ENCODE measurements around the gene AMPH. TPM values are rescaled to one million over a fixed set of nuclear protein-coding genes. Genes with fewer than 3 reads are reported as not detected.

Gene AMPH
- total and polyA plus RNA-seq, 7 donors, result 0.23 to 37.9 (median 2.5) TPM

- Histone ChIP-seq H3K27me3 (no peaks in the 10 kb centered on the region), H3K4me1 (no peaks in the 10 kb centered on the region), H3K9me3 (no peaks in the 10 kb centered on the region), H3K36me3 (no peaks in the 10 kb centered on the region), H3K27ac (no peak overlapping the region), H3K4me3 (no peak overlapping the region)
- no peak for DNase-seq
- TF ChIP-seq, protein P1, sequence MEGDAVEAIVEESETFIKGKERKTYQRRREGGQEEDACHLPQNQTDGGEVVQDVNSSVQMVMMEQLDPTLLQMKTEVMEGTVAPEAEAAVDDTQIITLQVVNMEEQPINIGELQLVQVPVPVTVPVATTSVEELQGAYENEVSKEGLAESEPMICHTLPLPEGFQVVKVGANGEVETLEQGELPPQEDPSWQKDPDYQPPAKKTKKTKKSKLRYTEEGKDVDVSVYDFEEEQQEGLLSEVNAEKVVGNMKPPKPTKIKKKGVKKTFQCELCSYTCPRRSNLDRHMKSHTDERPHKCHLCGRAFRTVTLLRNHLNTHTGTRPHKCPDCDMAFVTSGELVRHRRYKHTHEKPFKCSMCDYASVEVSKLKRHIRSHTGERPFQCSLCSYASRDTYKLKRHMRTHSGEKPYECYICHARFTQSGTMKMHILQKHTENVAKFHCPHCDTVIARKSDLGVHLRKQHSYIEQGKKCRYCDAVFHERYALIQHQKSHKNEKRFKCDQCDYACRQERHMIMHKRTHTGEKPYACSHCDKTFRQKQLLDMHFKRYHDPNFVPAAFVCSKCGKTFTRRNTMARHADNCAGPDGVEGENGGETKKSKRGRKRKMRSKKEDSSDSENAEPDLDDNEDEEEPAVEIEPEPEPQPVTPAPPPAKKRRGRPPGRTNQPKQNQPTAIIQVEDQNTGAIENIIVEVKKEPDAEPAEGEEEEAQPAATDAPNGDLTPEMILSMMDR (IDR thresholded peaks at IDR 0.05), result no peak
- no peak for TF ChIP-seq POLR2AphosphoS5 (IDR thresholded peaks at IDR 0.05)
- no peak for TF ChIP-seq EP300 (IDR thresholded peaks at IDR 0.05)
- TF ChIP-seq POLR2A (IDR thresholded peaks at IDR 0.05), result no peak
- 43 to 57% methylated on average over 4 of the region's 4 CpGs for WGBS, 2 donors
- intact Hi-C loops (cut with DNase I), result no loop called here
These were observed 36.2 kb downstream of the AMPH start for GRCh38 chr7:38594949-38595348.

DNA sequence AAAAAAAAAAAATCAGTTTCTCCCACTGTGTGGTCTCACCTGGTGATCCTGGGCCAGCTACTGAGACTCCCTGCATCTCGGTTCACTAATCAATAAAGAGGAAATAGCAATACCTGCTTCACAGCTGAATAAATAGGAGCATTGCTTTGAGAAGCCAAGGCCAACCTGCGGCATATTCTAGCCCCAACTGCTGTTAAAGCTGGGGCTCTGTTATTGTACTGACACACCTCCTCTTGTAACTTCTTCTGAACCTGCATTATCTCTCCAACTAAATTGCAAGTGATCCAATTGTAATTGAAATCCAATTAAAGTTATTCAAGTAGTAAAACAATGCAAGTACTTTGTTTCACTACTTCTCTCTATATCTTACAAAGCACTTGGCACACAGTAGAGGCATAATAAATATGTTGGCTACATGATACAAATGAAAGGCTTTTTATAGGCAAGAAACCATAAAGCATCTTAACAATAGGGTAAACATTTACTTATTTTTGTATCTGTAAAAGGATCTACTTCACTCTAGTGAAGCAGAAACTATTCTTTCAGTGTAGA is 38.4 kb downstream of the AMPH start:
- Histone ChIP-seq H3K4me3 (no peak overlapping the region), H3K27me3 (no peaks in the 10 kb centered on the region), H3K27ac (no peak overlapping the region), H3K9me3 (no peaks in the 10 kb centered on the region), H3K36me3 (no peaks in the 10 kb centered on the region), H3K4me1 (no peaks in the 10 kb centered on the region)
- TF ChIP-seq, protein P1 (IDR thresholded peaks at IDR 0.05), result no peak
- no peak for TF ChIP-seq EP300 (IDR thresholded peaks at IDR 0.05)
- TF ChIP-seq POLR2AphosphoS5 (IDR thresholded peaks at IDR 0.05), result no peak
- no peak for TF ChIP-seq POLR2A (IDR thresholded peaks at IDR 0.05)
- WGBS, 2 donors, result 24 to 61% methylated on average over 2 of the region's 2 CpGs
- intact Hi-C loops (cut with DNase I), result no loop called here
- DNase-seq, result no peak

DNA sequence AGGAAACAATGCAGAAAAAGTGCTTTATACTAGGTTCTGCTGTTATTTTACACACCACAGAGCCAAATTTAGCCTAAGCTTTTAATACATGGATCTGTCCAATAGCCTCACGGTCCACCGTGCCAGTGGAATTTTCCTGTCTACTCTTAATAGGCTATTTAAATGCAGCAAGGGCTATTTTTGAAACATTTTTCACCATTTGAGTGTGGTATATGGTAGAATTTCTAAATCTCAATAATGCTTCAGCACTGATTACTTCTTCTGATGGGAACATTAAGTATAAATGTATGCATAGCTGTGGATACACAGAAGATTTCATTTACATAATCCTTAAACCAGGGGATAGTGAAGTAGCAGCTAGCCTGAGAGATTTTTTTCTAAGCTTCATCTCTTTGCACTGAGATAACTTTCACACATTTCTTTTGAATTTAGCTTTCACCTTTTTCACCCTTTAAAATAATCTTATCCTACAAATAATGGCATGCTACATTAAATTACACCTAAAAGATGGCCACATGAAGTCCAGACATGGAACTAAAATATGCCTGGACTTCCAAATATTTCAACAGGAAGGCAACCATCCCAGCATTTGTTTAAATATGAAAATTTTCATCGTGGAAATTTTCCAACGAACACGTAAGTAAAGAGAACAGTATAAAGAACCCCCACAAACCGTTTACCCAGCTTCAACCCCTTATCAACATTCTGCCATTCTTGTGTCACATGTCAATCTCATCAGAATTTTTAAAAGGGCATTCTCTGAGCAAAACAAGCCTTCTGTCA is 45.4 kb downstream of the AMPH start:
- Histone ChIP-seq H3K27ac (no peak overlapping the region), H3K9me3 (no peaks in the 10 kb centered on the region), H3K36me3 (no peaks in the 10 kb centered on the region), H3K4me1 (peaks cover 0 to 21% (median 14%) of the 10 kb centered on the region in 4 donors), H3K27me3 (no peaks in the 10 kb centered on the region), H3K4me3 (no peak overlapping the region)
- TF ChIP-seq EP300 (IDR thresholded peaks at IDR 0.05) (no peak), POLR2A (IDR thresholded peaks at IDR 0.05) (no peak), POLR2AphosphoS5 (IDR thresholded peaks at IDR 0.05) (no peak)
- TF ChIP-seq, protein P1 (IDR thresholded peaks at IDR 0.05), result no peak
- intact Hi-C loops (cut with DNase I), result no loop called here
- no peak for DNase-seq
- WGBS, 2 donors, result 76 to 86% methylated on average over 6 of the region's 6 CpGs

- no peak for DNase-seq
- TF ChIP-seq POLR2A (IDR thresholded peaks at IDR 0.05) (no peak), POLR2AphosphoS5 (IDR thresholded peaks at IDR 0.05) (no peak), EP300 (IDR thresholded peaks at IDR 0.05) (no peak)
- TF ChIP-seq, protein P1 (IDR thresholded peaks at IDR 0.05), result no peak
- Histone ChIP-seq H3K4me1 (peaks cover 0 to 21% (median 14%) of the 10 kb centered on the region in 4 donors), H3K36me3 (no peaks in the 10 kb centered on the region), H3K27me3 (no peaks in the 10 kb centered on the region), H3K9me3 (no peaks in the 10 kb centered on the region), H3K4me3 (no peak overlapping the region), H3K27ac (no peak overlapping the region)
- WGBS, 2 donors, result 87 to 88% methylated on average over 11 of the region's 11 CpGs
- intact Hi-C loops (cut with DNase I), result no loop called here
These were observed 46.5 kb downstream of the AMPH start for GRCh38 chr7:38584443-38585210.
